Natural killer cell (primary cell): ENCODE results near the gene FTO. TPM values are rescaled to one million over a fixed set of nuclear protein-coding genes. Genes with fewer than 3 reads are reported as not detected.

Experiments used
- ATAC-seq, 3 donors: fragments of 150-1000 bp in 2 of 3; fragments of 200-7000 bp in 1 of 3; cut with Tn5 transposase; 1 replicate in 1 of 3; 2 replicates in 2 of 3; pipeline ENCODE4 v1.10.0; 2021; ENCODE audit warnings: mild to moderate bottlenecking in 2 of 3, moderate library complexity in 2 of 3
- DNase-seq, 2 donors: peaks; one replicate each; pipeline versions ENCODE4 v3.0.0 to v3.0.0-alpha.2; 2013 to 2021; ENCODE audit warnings: mixed read lengths in 1 of 2
- H3K27ac ChIP-seq: one replicate; pipeline ENCODE4 v1.5.1; 2013; ENCODE audit warnings: mild to moderate bottlenecking, low read length
- H3K27me3 ChIP-seq: one replicate; pipeline ENCODE4 v1.6.1; 2013; ENCODE audit warnings: low read length; ENCODE audit not compliant: control insufficient read depth, insufficient read depth
- H3K36me3 ChIP-seq: one replicate; pipeline ENCODE4 v1.6.1; 2013; ENCODE audit warnings: low read length; ENCODE audit not compliant: control insufficient read depth, insufficient read depth
- H3K4me1 ChIP-seq: one replicate; pipeline ENCODE4 v1.6.1; 2013; ENCODE audit warnings: low read length; ENCODE audit not compliant: control insufficient read depth, insufficient read depth
- H3K4me3 ChIP-seq: one replicate; pipeline ENCODE4 v1.5.1; 2013; ENCODE audit warnings: low read length
- H3K9me3 ChIP-seq: one replicate; pipeline ENCODE4 v1.6.1; 2013; ENCODE audit warnings: low read length; ENCODE audit not compliant: control insufficient read depth, insufficient read depth
- H3K27ac Mint-ChIP-seq, 2 donors: one replicate each; pipeline ENCODE4 v1.8.0; 2022; ENCODE audit warnings: mild to moderate bottlenecking in 2 of 2, mixed read lengths in 2 of 2, moderate library complexity in 1 of 2
- H3K27me3 Mint-ChIP-seq, 2 donors: one replicate each; pipeline ENCODE4 v1.8.0; 2022; ENCODE audit warnings: low read depth in 2 of 2, mixed read lengths in 2 of 2
- H3K36me3 Mint-ChIP-seq: one replicate; pipeline ENCODE4 v1.8.0; 2022; ENCODE audit warnings: mixed read lengths
- H3K4me1 Mint-ChIP-seq, 2 donors: one replicate each; pipeline ENCODE4 v1.8.0; 2022; ENCODE audit warnings: mixed read lengths in 2 of 2
- H3K4me3 Mint-ChIP-seq: one replicate; pipeline ENCODE4 v1.8.0; 2022; ENCODE audit warnings: mild to moderate bottlenecking, moderate library complexity, mixed read lengths
- H3K9me3 Mint-ChIP-seq, 2 donors: one replicate each; pipeline ENCODE4 v1.8.0; 2022; ENCODE audit warnings: mixed read lengths in 2 of 2
- WGBS: methylation state at CpG from one replicate; pipeline ENCODE4 v1.1.7; 2013; ENCODE audit warnings: missing lambda C conversion rate; ENCODE audit not compliant: insufficient coverage; 5-methylcytosine and 5-hydroxymethylcytosine counted together
- intact Hi-C: fragments of 100-400 bp; cut with micrococcal nuclease; formaldehyde crosslinking; loops from one replicate; pipeline ENCODE4 v1.14.2; 2022
- total RNA-seq, 4 donors: library from RNA; stranded (reverse); fragments of 120-200 nt in 1 of 4; gene quantifications; one replicate each; pipeline versions ENCODE4 v1.2.3 to v1.2.4, GENCODE V29; 2013 to 2022
- TF ChIP-seq, protein P1 (sequence below): fragments of 200-600 bp; IDR thresholded peaks from one replicate; pipeline ENCODE4 v1.8.0; 2022; ENCODE audit warnings: antibody characterized with exemption

The FTO gene
- total RNA-seq, 3 donors from 2014 or later (not counting 1 experiment from before 2014, with no cell fraction given) = 55.4 to 70.5 (median 55.4) TPM

DNA sequence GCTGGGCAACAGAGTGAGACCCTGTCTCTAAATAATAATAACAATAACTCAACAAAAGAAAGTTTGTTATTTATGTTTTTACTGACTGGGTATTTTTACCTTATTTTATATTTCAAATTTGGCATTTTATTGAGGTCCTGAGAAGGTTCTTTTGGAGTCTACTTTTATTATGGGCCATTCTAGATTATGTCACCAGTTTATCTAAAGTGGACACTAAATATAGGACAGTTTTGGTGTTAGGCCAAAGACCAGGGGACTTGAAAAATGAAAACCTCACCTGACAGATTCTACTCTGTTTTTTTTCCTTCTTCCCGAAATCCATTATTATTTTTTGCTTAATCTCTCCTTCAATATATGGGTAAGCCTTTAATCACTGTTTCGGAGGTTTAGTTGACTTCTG, 8.1 kb downstream of the FTO start:
- no peaks in the 10 kb centered on the region for H3K9me3 Mint-ChIP-seq
- Histone ChIP-seq H3K4me1 (no peaks in the 10 kb centered on the region), H3K9me3 (no peaks in the 10 kb centered on the region), H3K4me3 (no peak overlapping the region), H3K27me3 (no peaks in the 10 kb centered on the region), H3K27ac (no peak overlapping the region), H3K36me3 (no peaks in the 10 kb centered on the region)
- intact Hi-C loops = no loop called here
- H3K4me1 Mint-ChIP-seq = peaks cover 15 to 33% of the 10 kb centered on the region in 2 donors
- ATAC-seq (no peak), DNase-seq (no peak)
- H3K4me3 Mint-ChIP-seq = no peak overlapping the region
- no peak overlapping the region for H3K27ac Mint-ChIP-seq
- H3K27me3 Mint-ChIP-seq = no peaks in the 10 kb centered on the region
- 86% methylated on average over 1 of the region's 2 CpGs for WGBS
- TF ChIP-seq, protein P1, sequence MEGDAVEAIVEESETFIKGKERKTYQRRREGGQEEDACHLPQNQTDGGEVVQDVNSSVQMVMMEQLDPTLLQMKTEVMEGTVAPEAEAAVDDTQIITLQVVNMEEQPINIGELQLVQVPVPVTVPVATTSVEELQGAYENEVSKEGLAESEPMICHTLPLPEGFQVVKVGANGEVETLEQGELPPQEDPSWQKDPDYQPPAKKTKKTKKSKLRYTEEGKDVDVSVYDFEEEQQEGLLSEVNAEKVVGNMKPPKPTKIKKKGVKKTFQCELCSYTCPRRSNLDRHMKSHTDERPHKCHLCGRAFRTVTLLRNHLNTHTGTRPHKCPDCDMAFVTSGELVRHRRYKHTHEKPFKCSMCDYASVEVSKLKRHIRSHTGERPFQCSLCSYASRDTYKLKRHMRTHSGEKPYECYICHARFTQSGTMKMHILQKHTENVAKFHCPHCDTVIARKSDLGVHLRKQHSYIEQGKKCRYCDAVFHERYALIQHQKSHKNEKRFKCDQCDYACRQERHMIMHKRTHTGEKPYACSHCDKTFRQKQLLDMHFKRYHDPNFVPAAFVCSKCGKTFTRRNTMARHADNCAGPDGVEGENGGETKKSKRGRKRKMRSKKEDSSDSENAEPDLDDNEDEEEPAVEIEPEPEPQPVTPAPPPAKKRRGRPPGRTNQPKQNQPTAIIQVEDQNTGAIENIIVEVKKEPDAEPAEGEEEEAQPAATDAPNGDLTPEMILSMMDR = no peak
- no peaks in the 10 kb centered on the region for H3K36me3 Mint-ChIP-seq

DNA sequence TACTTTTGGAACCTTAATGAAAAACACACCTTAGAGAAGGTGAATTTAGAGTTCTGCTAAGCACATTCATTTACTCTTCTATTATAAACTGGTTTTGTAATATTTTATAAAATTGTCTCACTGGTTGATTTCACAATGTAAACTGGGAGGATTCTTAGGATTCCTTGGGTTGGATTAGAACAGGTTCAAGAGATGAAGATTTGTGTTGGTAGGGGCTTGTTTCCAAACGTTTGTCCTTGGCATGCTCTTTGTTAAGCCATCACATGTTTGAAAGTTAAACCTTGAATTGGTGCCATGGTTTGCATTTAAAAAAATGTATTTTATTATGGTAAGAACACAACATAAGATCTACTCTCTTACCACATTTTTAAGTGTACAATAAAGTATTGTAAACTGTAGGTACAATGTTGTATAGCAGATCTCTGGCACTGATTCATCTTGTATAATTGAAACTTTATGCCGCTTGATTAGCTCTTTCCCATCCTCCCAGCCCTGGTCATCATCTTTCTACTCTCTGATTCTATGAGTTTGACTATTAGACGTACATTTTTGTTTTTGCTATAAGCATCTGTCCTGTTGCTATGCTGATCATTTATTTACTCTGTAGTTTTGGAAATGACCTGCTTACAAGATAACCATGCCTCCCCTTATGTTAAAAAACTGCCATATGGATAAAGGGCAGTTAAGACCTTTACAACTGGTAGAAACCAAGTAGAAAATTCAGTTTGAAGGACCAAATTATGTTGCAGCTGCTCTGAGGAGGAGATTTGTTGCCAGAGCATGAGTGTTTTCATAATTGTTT, 9.6 kb downstream of the FTO start:
- Histone ChIP-seq H3K36me3 (no peaks in the 10 kb centered on the region), H3K4me3 (no peak overlapping the region), H3K4me1 (no peaks in the 10 kb centered on the region), H3K27me3 (no peaks in the 10 kb centered on the region), H3K27ac (no peak overlapping the region), H3K9me3 (no peaks in the 10 kb centered on the region)
- Mint-ChIP-seq H3K9me3 (no peaks in the 10 kb centered on the region), H3K4me1 (peaks cover 20 to 26% of the 10 kb centered on the region in 2 donors), H3K27me3 (no peaks in the 10 kb centered on the region), H3K36me3 (no peaks in the 10 kb centered on the region), H3K27ac (no peak overlapping the region), H3K4me3 (no peak overlapping the region)
- ATAC-seq (no peak), DNase-seq (no peak)
- TF ChIP-seq, protein P1 = no peak
- intact Hi-C loops = no loop called here
- 95% methylated on average over 2 of the region's 3 CpGs for WGBS

DNA sequence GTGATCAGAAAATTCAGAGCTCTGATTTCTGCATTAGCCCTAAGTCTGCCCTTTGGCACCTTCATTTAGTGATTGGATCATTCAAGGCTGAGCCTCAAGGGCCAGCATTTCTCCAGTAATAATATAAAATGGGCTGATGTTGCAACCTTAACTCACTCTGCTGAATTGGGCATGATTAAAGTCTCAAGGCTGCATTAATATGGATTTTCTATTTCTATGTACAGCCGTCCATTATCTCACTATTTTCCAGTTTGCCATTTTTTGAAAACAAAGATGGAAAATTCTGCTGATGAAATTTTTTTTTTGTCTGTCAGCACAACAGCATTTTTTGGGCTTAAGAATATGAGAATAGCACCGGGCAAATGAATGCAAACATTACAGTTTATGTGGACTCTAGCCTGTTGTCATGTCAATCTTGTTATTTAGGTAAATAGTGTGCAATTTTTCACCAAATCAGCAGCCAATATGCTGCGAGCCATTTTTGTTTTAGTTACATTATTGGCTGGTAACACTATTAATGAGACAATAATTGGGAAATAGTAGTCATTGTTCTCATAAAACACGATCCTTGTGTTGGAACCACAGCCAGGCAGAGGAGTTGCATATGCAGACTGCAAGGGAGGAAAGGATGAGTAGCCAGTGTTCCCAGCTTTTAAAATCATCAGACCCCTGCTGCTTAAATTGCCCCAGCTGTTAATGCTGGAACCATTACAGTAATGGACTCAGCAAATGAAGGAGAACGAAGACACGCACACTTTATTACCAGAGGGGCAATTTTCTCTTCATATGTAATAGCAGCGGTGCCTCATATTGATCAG, 10.5 kb downstream of the FTO start:
- Mint-ChIP-seq H3K9me3 (no peaks in the 10 kb centered on the region), H3K27ac (no peak overlapping the region), H3K27me3 (no peaks in the 10 kb centered on the region), H3K4me1 (peaks cover 20 to 23% of the 10 kb centered on the region in 2 donors), H3K4me3 (no peak overlapping the region), H3K36me3 (no peaks in the 10 kb centered on the region)
- Histone ChIP-seq H3K36me3 (no peaks in the 10 kb centered on the region), H3K9me3 (no peaks in the 10 kb centered on the region), H3K4me1 (no peaks in the 10 kb centered on the region), H3K4me3 (no peak overlapping the region), H3K27me3 (no peaks in the 10 kb centered on the region), H3K27ac (no peak overlapping the region)
- intact Hi-C loops = no loop called here
- DNase-seq (no peak), ATAC-seq (no peak)
- TF ChIP-seq, protein P1 = no peak
- 96% methylated on average over 6 of the region's 7 CpGs for WGBS
